Measurements from ENCODE around the gene SMG6.

The SMG6 gene

GRCh38 chr17:2056206-2057174 lies 247.1 kb downstream of the SMG6 start:
- peak; percentile 49 to 53 for DNase-seq

- peak; percentile 40 to 51 for DNase-seq
These were observed 248.0 kb downstream of the SMG6 start for GRCh38 chr17:2055292-2056205.

- peak; percentile 76 to 80 for DNase-seq
These were observed 248.9 kb downstream of the SMG6 start, which contains the start of gene HIC1 for GRCh38 chr17:2054512-2055291. TSS of gene HIC1 (plus strand) at chr17:2055103. CDS start at chr17:2056691, 1,588 bp downstream.

DNA sequence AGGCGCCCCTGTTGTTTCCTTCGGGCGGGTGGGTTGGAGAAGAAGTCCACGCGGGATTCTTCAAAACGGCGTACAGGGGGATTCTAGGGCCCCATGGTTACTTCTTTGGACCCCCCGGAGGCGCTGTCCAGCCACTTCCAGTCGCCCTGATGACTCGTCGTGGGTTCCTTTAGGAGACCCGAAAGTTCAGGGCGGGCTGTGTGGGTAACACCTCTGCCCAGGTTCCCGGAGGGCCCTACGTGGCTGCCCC lies 249.4 kb downstream of the SMG6 start:
- no peak for DNase-seq

DNA sequence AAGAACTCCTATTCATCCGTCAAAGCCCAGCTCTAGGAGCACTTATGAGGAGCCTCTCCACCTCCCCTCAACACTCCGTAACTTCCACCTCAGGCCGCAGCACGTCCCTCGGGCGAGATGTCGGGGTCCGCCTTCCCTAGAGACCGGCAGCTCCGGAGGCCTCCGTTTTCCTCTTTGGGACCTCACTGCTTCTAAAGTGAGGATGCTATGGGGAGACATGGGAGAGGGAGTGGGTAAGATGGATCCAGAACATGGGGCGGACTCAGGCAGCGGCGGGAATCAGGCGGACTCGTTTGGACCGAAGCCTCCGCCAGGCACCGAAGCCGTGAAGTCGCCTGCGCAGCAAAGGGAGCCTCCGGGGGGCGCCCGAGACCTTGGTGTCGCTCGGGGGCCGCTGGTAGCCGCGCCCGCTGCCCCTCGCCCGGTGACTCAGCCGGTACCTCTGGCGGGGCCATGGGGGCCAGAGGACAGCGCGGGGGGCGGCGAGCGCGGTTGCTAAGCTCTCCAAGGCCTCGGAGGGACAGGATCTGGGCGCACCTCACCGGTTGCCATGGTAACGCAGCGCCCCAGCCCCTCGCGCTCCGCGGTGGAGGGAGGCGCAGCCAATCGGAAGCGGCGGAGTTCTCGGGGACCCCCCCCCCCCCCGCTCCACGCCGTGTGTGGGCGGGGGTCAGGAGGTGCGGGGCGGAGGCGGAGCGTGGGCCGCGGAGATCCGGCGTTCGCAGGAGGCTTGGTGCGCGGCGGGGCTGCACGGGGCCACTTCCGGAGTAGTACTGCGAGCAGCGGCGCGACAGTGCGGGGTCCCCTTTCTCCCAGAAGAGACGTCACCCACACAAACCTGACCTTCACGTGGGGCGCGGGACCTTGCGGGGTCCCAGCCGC lies 250.0 kb downstream of the SMG6 start:
- DNase-seq = peak; percentile 75 to 77

DNA sequence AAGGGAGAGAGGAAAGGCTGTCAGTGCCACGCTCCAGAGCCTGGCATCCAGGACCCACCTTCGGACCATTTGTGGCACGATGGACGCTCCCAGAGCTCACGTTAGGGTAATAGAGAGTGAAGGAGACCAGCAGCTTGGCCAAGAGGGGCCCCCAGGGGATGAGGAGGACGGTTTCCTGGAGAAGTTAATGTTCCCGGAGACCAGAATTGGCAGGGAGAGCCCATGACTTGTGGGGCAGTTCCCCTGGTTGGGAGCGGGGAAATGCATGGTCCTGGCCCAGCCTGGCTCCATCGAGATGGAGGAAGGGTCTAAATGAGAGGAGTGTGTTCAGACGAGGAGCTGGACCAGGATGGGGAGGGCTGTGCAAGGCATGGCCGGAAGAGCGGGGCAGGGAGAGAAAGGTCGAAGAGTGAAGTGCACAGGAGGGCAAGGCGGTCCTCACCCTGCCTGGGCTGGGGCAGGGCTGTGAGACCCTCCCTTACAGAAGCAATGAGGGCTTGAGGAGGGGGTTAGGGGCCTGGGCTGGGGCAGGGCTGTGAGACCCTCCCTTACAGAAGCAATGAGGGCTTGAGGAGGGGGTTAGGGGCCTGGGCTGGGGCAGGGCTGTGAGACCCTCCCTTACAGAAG lies 251.5 kb downstream of the SMG6 start:
- no peak for DNase-seq

DNA sequence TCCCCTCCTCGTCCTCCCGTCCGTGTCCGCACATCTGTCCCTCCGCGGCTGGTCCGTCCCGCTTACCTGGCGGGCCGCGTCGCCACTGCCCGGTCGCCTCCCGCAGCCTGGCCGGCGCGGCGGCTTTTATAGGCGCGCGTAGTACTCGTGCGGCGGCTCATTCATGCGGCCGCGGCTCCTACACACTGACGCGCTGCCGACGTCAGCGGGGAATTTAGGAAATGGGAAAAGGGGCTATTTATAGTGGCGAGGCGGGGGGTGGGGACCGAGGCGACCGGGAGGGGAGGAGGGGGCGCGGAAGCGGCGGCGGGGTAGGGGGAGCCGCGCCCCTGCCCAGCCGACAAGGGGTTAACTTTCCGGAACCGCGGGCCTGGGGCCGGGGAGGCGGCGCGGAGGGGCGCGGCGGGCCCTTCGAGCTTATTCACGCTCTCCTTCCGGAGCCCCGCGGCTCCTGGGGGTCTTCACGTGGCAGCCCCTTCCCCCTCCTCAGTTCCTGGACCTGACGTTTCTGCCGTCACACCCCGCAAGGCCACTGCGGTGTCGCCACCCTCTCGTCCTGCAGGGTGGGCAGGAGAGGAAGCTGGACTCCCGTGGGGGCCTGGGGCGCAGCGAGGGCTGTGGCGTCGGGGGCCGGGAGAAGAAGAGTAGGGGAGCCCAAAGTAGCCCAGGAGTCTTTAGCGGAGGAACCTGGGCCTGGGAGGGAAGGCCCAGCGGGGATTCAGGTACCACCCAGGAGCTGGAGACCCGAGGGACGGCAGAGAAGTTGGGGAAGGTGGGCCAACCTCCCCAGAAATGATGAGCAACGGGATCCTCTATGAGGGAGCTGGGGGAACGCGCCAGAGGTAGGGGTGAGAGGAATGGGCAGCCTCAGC lies 252.3 kb downstream of the SMG6 start:
- peak in 1 of 2 experiments; percentile 21 for DNase-seq

DNA sequence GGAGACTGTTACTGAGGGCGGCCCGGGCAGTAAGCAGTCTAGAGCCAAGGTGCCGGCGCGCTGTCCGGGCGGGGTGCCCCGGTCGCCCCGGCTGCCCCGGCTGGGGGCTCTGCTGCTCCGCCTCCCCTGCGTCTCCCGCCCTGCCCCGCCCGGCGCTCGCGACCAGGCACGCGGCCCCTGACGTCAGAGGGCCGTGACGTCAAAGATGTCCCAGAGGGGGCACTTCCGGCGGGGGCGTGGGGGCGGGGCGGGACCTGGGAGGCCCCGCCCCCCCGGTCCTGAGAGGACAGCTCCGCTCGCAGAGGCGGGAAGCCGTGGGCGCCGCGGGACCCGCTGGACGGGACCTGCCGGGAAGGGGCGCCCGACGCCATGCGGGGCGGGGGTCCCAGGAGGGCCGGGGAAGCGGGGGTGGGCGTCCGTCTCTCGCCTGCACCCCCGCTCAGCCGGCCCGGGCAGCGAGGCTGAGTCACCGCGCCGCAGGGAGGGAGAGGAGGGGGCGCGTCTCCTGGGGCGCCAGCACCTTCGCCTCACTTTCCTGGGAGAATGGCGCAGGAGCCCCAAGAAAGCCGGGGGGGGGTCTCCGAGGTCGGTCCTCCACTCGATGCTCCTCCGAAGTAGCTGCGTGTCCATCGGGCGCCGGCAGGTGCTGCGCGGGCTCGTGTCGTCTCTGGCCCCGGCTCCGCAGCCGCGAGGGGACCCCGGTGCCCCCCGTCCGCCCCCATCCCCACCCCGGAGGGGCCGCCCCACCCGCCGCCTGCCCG lies 253.1 kb downstream of the SMG6 start:
- DNase-seq = peak; percentile 74 to 78

DNA sequence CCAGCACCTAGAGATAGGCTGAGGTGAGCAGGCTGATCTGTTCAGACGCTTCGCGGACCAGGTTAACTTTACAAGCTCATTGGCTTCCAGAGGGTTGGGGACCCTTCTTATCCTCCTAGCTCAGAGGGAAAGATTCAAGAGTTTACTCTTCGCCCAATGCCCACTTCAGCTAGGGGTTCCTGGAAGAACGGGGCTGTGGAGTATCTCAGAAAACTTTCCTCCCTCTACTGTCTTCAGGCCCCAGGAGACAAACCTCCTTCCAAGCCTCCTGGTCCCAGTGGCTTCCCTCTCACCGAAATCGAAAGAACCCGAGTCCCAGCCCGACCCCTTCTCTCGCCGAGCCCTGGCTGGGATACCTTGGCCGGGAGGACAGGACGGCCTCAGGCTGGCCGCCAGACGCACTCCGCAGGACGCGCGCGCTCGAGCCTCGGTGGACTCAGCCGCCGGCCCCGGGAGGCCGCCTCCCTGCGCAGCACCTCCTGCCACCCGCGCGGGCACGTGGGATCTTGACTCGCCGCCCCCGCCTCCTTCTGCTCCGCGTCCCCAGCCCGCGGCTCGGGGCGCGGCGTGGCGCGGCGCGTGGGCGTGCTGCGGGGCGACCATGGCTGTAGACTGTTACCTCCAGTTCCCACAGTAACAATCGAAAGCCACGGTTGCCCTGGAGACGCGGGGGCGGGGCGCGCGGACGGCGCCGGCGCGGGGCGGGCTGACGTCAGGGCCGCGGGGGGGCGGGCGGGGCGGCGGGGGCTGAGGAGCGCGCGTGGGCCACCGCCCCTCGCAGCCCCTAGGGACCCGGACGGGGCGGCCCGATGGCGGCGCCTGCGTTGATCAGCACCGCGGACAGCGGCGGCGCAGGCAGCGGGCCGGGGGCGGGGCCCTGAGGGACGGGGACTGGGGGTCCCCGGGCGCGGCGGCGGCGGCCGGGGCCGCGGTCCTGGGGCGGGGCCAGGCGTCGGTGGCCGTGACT lies 254.0 kb downstream of the SMG6 start:
- DNase-seq = peak; percentile 90 to 94

- no peak for DNase-seq
These were observed 254.8 kb downstream of the SMG6 start for GRCh38 chr17:2048805-2049204.

DNA sequence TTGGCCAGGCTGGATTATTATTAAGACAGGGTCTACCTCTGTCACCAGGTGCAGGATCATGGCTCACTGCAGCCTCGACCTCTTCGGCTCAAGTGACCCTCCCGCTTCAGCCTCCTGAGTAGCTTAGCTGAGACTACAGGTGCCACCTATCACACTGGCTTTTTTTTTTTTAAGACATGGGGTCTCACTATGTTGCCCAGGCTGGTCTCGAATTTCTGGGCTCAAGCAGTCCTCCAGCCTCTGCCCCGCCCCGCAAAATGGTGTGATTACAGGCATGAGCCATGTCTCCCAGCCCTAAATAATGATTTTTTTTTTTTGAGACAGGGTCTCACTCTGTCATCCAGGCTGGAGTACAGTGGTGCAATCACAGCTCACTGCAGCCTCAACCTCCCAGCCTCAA lies 256.0 kb downstream of the SMG6 start:
- no peak for DNase-seq

GRCh38 chr17:2044263-2044894 lies 259.2 kb downstream of the SMG6 start:
- no peak for DNase-seq

GRCh38 chr17:2043785-2044184 lies 259.8 kb downstream of the SMG6 start:
- no peak for DNase-seq

- no peak for DNase-seq
These were observed 260.7 kb downstream of the SMG6 start for GRCh38 chr17:2042933-2043332.

DNA sequence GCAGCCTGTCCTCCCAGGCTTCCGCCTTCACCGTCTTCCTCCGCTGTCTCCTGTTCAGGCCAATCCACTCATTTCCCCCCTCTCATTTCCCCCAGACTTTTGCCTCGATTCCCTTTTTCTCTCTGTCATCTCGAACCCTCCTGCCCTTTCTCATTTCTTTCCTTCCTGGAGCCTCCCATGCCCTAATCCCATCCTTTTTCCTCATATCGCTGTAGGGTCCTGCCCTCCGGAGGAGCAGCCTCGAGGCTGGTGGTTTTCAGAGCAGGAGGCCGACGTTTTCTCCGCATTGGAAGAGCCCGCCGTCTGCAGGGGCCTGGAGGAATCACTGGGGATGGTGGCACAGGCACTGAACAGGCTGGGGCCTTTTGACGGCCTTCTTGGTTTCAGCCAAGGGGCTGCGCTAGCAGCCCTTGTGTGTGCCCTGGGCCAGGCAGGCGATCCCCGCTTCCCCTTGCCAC lies 261.2 kb downstream of the SMG6 start:
- no peak for DNase-seq

- peak; percentile 97 to 98 for DNase-seq
These were observed 261.8 kb downstream of the SMG6 start, which contains the start of gene OVCA2 for GRCh38 chr17:2041561-2042389. TSS of gene OVCA2 (plus strand) at chr17:2042022. CDS start at chr17:2042048, 26 bp downstream.
